GM19452 (cell line): ENCODE measurements around the gene ALDH4A1.

ENCODE experiments used
- ATAC-seq: cut with Tn5 transposase; IDR thresholded peaks from one replicate; pipeline ENCODE4 v1.9.1; 2021; ENCODE audit not compliant: unreplicated experiment

The ALDH4A1 gene

GRCh38 chr1:18922848-18923755 is 20.7 kb upstream of the ALDH4A1 start:
- ATAC-seq, result no peak

- no peak for ATAC-seq
Observed at GRCh38 chr1:18922319-18922726, 20.0 kb upstream of the ALDH4A1 start.

GRCh38 chr1:18921516-18922251 is 19.3 kb upstream of the ALDH4A1 start:
- ATAC-seq, result no peak

GRCh38 chr1:18920931-18921330 is 18.6 kb upstream of the ALDH4A1 start:
- no peak for ATAC-seq

GRCh38 chr1:18919956-18920355 is 17.6 kb upstream of the ALDH4A1 start:
- ATAC-seq, result no peak

- no peak for ATAC-seq
Observed at GRCh38 chr1:18919197-18919905, 17.0 kb upstream of the ALDH4A1 start.

GRCh38 chr1:18918417-18918816 is 16.1 kb upstream of the ALDH4A1 start:
- ATAC-seq, result no peak

GRCh38 chr1:18917071-18917799 is 14.9 kb upstream of the ALDH4A1 start:
- no peak for ATAC-seq

GRCh38 chr1:18915341-18915740 is 13.0 kb upstream of the ALDH4A1 start:
- no peak for ATAC-seq

GRCh38 chr1:18913065-18913835 is 10.9 kb upstream of the ALDH4A1 start:
- no peak for ATAC-seq

- no peak for ATAC-seq
Observed at GRCh38 chr1:18912550-18912949, 10.2 kb upstream of the ALDH4A1 start.

- ATAC-seq, result no peak
Observed at GRCh38 chr1:18908911-18909771, 6.8 kb upstream of the ALDH4A1 start.

GRCh38 chr1:18907917-18908845 is 5.8 kb upstream of the ALDH4A1 start:
- no peak for ATAC-seq

- ATAC-seq, result no peak
Observed at GRCh38 chr1:18907021-18907916, 4.9 kb upstream of the ALDH4A1 start.

GRCh38 chr1:18903291-18903756 is 969 bp upstream of the ALDH4A1 start:
- ATAC-seq, result no peak

- no peak for ATAC-seq
Observed at GRCh38 chr1:18901952-18902522, 318 bp downstream of the ALDH4A1 start.
